GM12878 (cell line): ENCODE measurements around the gene RGL1. TPM values are rescaled to one million over a fixed set of nuclear protein-coding genes. Genes with fewer than 3 reads are reported as not detected.

ENCODE experiments used
- ATAC-seq: fragments of 200-7000 bp; cut with Tn5 transposase; 3 replicates; pipeline ENCODE4 v1.9.1; 2020; ENCODE audit warnings: mild to moderate bottlenecking, moderate library complexity
- BruUV-seq: library from RNA; stranded (reverse); fragments of 400-500 nt; replicated peaks from 2 replicates; lab custom pipeline; 2021; lab: Mats Ljungman, UMichigan
- CTCF ChIA-PET: fragments of 300-600 bp; sonication (Branson Sonifier 250); formaldehyde crosslinking; extraction: SDS; loops from one replicate; lab custom pipeline; 2021; ENCODE audit warnings: inconsistent platforms; lab: Yijun Ruan, JAX
- POLR2A ChIA-PET: fragments of 350-600 bp; formaldehyde crosslinking; extraction: SDS; loops from one replicate; lab custom pipeline; 2021; ENCODE audit warnings: inconsistent platforms; lab: Charles Lee
- RAD21 ChIA-PET: fragments of 300-600 bp; sonication (Branson Sonifier 250); formaldehyde crosslinking; loops from one replicate; lab custom pipeline; 2023; ENCODE audit warnings: antibody characterized with exemption; ENCODE audit not compliant: unreplicated experiment; lab: Charles Lee
- SMC1A ChIA-PET: fragments of 300-600 bp; sonication (Branson Sonifier 250); formaldehyde crosslinking; loops from one replicate; lab custom pipeline; 2023; ENCODE audit not compliant: unreplicated experiment, uncharacterized antibody; lab: Charles Lee
- DNase-seq: peaks from one replicate; pipeline ENCODE4 v3.0.0-alpha.2; 2011; ENCODE audit warnings: low read depth, low spot score
- FAIRE-seq: peaks from 3 replicates; lab custom pipeline; 2011; peaks lifted over from hg19 to GRCh38; lab: Jason Lieb, UNC
- H2AFZ ChIP-seq: 2 replicates; pipeline ENCODE4 v1.6.0; 2011; ENCODE audit warnings: low read depth, low read length, control low read depth; ENCODE audit not compliant: control insufficient read depth
- H3K27ac ChIP-seq: 2 replicates; pipeline ENCODE4 v1.5.1; 2011; ENCODE audit warnings: control low read depth; ENCODE audit not compliant: control insufficient read depth, insufficient read depth
- H3K27me3 ChIP-seq, 2 experiments: replicated peaks in 1 of 2; 2 replicates each; pipeline versions ENCODE4 v1.6.0 to v1.6.1; 2011; ENCODE audit warnings: low read length in 1 of 2; ENCODE audit not compliant: control insufficient read depth in 2 of 2, insufficient read depth in 2 of 2
- H3K36me3 ChIP-seq, 2 experiments: 2 replicates each; pipeline ENCODE4 v1.5.1; 2011; ENCODE audit warnings: low read length in 1 of 2; ENCODE audit not compliant: control insufficient read depth in 2 of 2, insufficient read depth in 2 of 2
- H3K4me1 ChIP-seq: 2 replicates; pipeline ENCODE4 v1.6.1; 2011; ENCODE audit warnings: mild to moderate bottlenecking, low read length, moderate library complexity, mixed read lengths; ENCODE audit not compliant: control insufficient read depth, insufficient read depth
- H3K4me2 ChIP-seq: 2 replicates; pipeline ENCODE4 v1.6.0; 2011; ENCODE audit warnings: control low read depth; ENCODE audit not compliant: control insufficient read depth, insufficient read depth
- H3K4me3 ChIP-seq: fragments of 200-600 bp; sonication (generic); 2 replicates; pipeline ENCODE4 v1.5.1; 2016
- H3K79me2 ChIP-seq: 2 replicates; pipeline ENCODE4 v1.6.0; 2011; ENCODE audit warnings: low read length; ENCODE audit not compliant: control insufficient read depth, insufficient read depth
- H3K9ac ChIP-seq: 2 replicates; pipeline ENCODE4 v1.8.0; 2011; ENCODE audit warnings: low read length, control low read depth, mixed read lengths; ENCODE audit not compliant: control insufficient read depth, insufficient read depth
- H3K9me3 ChIP-seq: replicated peaks from 3 replicates; pipeline ENCODE4 v1.5.1; 2011; ENCODE audit warnings: mild to moderate bottlenecking, low read length; ENCODE audit not compliant: control insufficient read depth, insufficient read depth
- H4K20me1 ChIP-seq: 2 replicates; pipeline ENCODE4 v1.6.0; 2011; ENCODE audit not compliant: control insufficient read depth, insufficient read depth
- BACH1 ChIP-seq: fragments of 450-650 bp; IDR thresholded peaks from 2 replicates; pipeline ENCODE4 v1.6.1; 2017; ENCODE audit warnings: mild to moderate bottlenecking, borderline replicate concordance
- BHLHE40 ChIP-seq, 2 experiments: fragments of 450-650 bp in 1 of 2; IDR thresholded peaks; 2 replicates each; pipeline ENCODE4 v1.6.1; 2011 to 2017; ENCODE audit warnings: low read depth in 2 of 2, borderline replicate concordance in 1 of 2, improper control_type of control experiment in 1 of 2, low read length in 1 of 2, mild to moderate bottlenecking in 1 of 2
- CBFB ChIP-seq: IDR thresholded peaks from 2 replicates; pipeline ENCODE4 v1.6.1; 2016; ENCODE audit warnings: antibody characterized with exemption, low read depth
- CREB1 ChIP-seq: IDR thresholded peaks from 2 replicates; pipeline ENCODE4 v1.6.1; 2012; ENCODE audit warnings: low read depth, mild to moderate bottlenecking, inconsistent platforms
- EZH2 ChIP-seq: IDR thresholded peaks from 2 replicates; pipeline ENCODE4 v1.6.1; 2012; ENCODE audit warnings: low read depth, mild to moderate bottlenecking, control low read depth, inconsistent platforms, low read length, borderline replicate concordance; ENCODE audit not compliant: control insufficient read depth
- HCFC1 ChIP-seq: fragments of 150-350 bp; IDR thresholded peaks from 2 replicates; pipeline ENCODE4 v1.6.1; 2014; ENCODE audit warnings: low read length
- MYC ChIP-seq: IDR thresholded peaks from 2 replicates; pipeline ENCODE4 v1.6.1; 2011; ENCODE audit warnings: mild to moderate bottlenecking, low read length, moderate library complexity, inconsistent platforms; ENCODE audit not compliant: insufficient read depth, insufficient replicate concordance, insufficient read length, severe bottlenecking
- NFIC ChIP-seq: IDR thresholded peaks from 2 replicates; pipeline ENCODE4 v1.6.1; 2012; ENCODE audit warnings: low read depth, mild to moderate bottlenecking, inconsistent platforms, low read length, moderate library complexity
- PKNOX1 ChIP-seq: fragments of 450-650 bp; IDR thresholded peaks from 2 replicates; pipeline ENCODE4 v1.6.1; 2016; ENCODE audit warnings: mild to moderate bottlenecking
- POLR2AphosphoS2 ChIP-seq: IDR thresholded peaks from 2 replicates; pipeline ENCODE4 v1.6.1; 2011; ENCODE audit warnings: low read depth, mild to moderate bottlenecking, low read length, improper control_type of control experiment, moderate library complexity
- RUNX3 ChIP-seq: IDR thresholded peaks from 2 replicates; pipeline ENCODE4 v1.6.1; 2012; ENCODE audit warnings: low read length, inconsistent platforms
- SREBF1 ChIP-seq: IDR thresholded peaks from 2 replicates; pipeline ENCODE4 v1.6.1; 2012; ENCODE audit warnings: mild to moderate bottlenecking, low read length
- SUZ12 ChIP-seq: fragments of 200-600 bp; sonication (generic); IDR thresholded peaks from one replicate; pipeline ENCODE4 v1.6.1; 2018; ENCODE audit warnings: antibody characterized with exemption, mild to moderate bottlenecking; ENCODE audit not compliant: unreplicated experiment
- TBL1XR1 ChIP-seq: IDR thresholded peaks from 2 replicates; pipeline ENCODE4 v1.6.1; 2012; ENCODE audit warnings: low read depth, low read length, improper control_type of control experiment
- ZNF384 ChIP-seq: IDR thresholded peaks from 2 replicates; pipeline ENCODE4 v1.6.1; 2012; ENCODE audit warnings: low read depth, mild to moderate bottlenecking, low read length, improper control_type of control experiment, borderline replicate concordance
- ZSCAN29 ChIP-seq: fragments of 450-650 bp; IDR thresholded peaks from 2 replicates; pipeline ENCODE4 v1.6.1; 2017; ENCODE audit warnings: mild to moderate bottlenecking, moderate library complexity
- WGBS: methylation state at CpG from one replicate; pipeline ENCODE4 v1.1.6; 2016; ENCODE audit warnings: low lambda C conversion rate; ENCODE audit not compliant: insufficient replicate concordance, insufficient coverage; ENCODE audit errors: missing lambda C conversion rate; 5-methylcytosine and 5-hydroxymethylcytosine counted together
- in situ Hi-C: fragments of 300-500 bp; cut with MboI; formaldehyde crosslinking; loops from 9 replicates; pipeline ENCODE4 v1.14.3; 2018; ENCODE audit warnings: mixed read lengths
- intact Hi-C: fragments of 100-400 bp; cut with micrococcal nuclease; formaldehyde crosslinking; loops from one replicate; pipeline ENCODE4 v1.14.2; 2022; ENCODE audit not compliant: unreplicated experiment
- polyA plus RNA-seq, 11 experiments: library from polyadenylated mRNA; depleted of rRNA in 4 of 11; unstranded in 6 of 11; stranded (reverse) in 5 of 11; fragments of >200 nt; fragmentation: Nextera tagmentation in 4 of 11; fragmentation: Illumina TruSeq in 1 of 11; extraction: Ambion mirVana in 4 of 11; extraction: Trizol in 1 of 11; gene quantifications; 1 replicate in 1 of 11; 2 replicates in 10 of 11; pipeline versions ENCODE4 v1.2.1 to v1.2.3, GENCODE V29; 2011 to 2016; ENCODE audit warnings: inconsistent platforms in 2 of 11, missing spikeins in 2 of 11, low read depth in 1 of 11
- total RNA-seq, 4 experiments: library from RNA; depleted of rRNA in 3 of 4; stranded (reverse); fragments of >200 nt in 3 of 4; fragmentation: Illumina TruSeq in 1 of 4; extraction: Trizol in 1 of 4; gene quantifications; 2 replicates each; pipeline versions ENCODE4 v1.2.1 to v1.2.3, GENCODE V29; 2013 to 2021
- TF ChIP-seq, protein P1 (sequence below): fragments of 450-650 bp; IDR thresholded peaks from 2 replicates; pipeline ENCODE4 v1.6.1; 2018; ENCODE audit warnings: borderline replicate concordance, mild to moderate bottlenecking; ENCODE audit not compliant: partially characterized antibody

RGL1 gene
- total and polyA plus RNA-seq, 10 of the 15 experiments (the other 5 are each of a cell fraction or from before 2014, with no cell fraction given), result 8.1 to 25.0 (median 19.0) TPM

GRCh38 chr1:183945428-183946319 lies 140.8 kb downstream of the RGL1 start:
- no peaks in the 10 kb centered on the region for H3K79me2 ChIP-seq
- 0 out of 2 replicates have a peak, but pooled peaks cover 3% of the 10 kb centered on the region for H3K4me1 ChIP-seq
- in situ Hi-C loops, result no loop called here
- no peaks in the 10 kb centered on the region for H3K36me3 ChIP-seq
- intact Hi-C loops, result no loop called here
- ChIA-PET CTCF (interaction anchor here (1.2 kb wide), 1 partner anchor 11 kb away, joined by 3 read pairs; no protein-coding TSS in a partner anchor), POLR2A (interaction anchor here (0.9 to 1.6 kb wide), 2 partner anchors 12 to 14 kb away, joined by 3 to 5 read pairs; no protein-coding TSS in a partner anchor), SMC1A (interaction anchor here (0.8 to 0.9 kb wide), 3 partner anchors 11 to 32 kb away, joined by 3 to 4 read pairs (median 3); no protein-coding TSS in a partner anchor), RAD21 (interaction anchor here (1.1 kb wide), 1 partner anchor 290 kb away, joined by 4 read pairs; no protein-coding TSS in a partner anchor)
- H3K27ac ChIP-seq, result no peak overlapping the region
- H3K9ac ChIP-seq, result no peak overlapping the region
- no peak overlapping the region for H3K4me2 ChIP-seq
- BruUV-seq, result no TSS peak
- H2AFZ ChIP-seq, result no peak overlapping the region
- no peak for ATAC-seq
- no peak for FAIRE-seq
- no peak for DNase-seq
- peaks cover 4% of the 10 kb centered on the region; the same call in 2 of the 3 replicates for H3K9me3 ChIP-seq
- no peak overlapping the region for H3K4me3 ChIP-seq
- WGBS, result 25% methylated on average over 4 of the region's 4 CpGs
- H4K20me1 ChIP-seq, result no peaks in the 10 kb centered on the region
- peaks cover 0 to 2% of the 10 kb centered on the region in 2 experiments; a peak in 1 of 4 replicates for H3K27me3 ChIP-seq
- TF ChIP-seq MYC (no peak), CREB1 (no peak), RUNX3 (no peak), HCFC1 (no peak), SUZ12 (no peak), BHLHE40 (IDR thresholded peaks at IDR 0.05; ENCODE audit: borderline replicate concordance in 1 of 2, low read depth in 2 of 2, low read length in 1 of 2) (no peak), ZSCAN29 (no peak), PKNOX1 (no peak), POLR2AphosphoS2 (no peak), SREBF1 (no peak), CBFB (no peak), EZH2 (no peak), NFIC (no peak), TBL1XR1 (no peak), BACH1 (no peak), ZNF384 (no peak)
- TF ChIP-seq, protein P1, sequence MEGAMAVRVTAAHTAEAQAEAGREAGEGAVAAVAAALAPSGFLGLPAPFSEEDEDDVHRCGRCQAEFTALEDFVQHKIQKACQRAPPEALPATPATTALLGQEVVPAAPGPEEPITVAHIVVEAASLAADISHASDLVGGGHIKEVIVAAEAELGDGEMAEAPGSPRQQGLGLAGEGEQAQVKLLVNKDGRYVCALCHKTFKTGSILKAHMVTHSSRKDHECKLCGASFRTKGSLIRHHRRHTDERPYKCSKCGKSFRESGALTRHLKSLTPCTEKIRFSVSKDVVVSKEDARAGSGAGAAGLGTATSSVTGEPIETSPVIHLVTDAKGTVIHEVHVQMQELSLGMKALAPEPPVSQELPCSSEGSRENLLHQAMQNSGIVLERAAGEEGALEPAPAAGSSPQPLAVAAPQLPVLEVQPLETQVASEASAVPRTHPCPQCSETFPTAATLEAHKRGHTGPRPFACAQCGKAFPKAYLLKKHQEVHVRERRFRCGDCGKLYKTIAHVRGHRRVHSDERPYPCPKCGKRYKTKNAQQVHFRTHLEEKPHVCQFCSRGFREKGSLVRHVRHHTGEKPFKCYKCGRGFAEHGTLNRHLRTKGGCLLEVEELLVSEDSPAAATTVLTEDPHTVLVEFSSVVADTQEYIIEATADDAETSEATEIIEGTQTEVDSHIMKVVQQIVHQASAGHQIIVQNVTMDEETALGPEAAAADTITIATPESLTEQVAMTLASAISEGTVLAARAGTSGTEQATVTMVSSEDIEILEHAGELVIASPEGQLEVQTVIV, result no peak
